ENCODE measurements around the gene ABCB8.

- TF ChIP-seq CTCF (IDR thresholded peaks at IDR 0.05) (no peak), POLR2A (IDR thresholded peaks at IDR 0.05) (no peak)
Observed at GRCh38 chr7:151093748-151094147, 65.5 kb downstream of the ABCB8 start.
